ENCODE results near the gene TIMM23B.
"Not testable (repeated sequence)": the region's sequence is repeated elsewhere in the genome, so short reads cannot be mapped to it uniquely, and the experiment has no call there.

Gene TIMM23B

GRCh38 chr10:49977756-49978155, 35.9 kb downstream of the TIMM23B start:
- not testable (repeated sequence) for H3K4me3 ChIP-seq (ENCODE audit: insufficient read depth, low read depth, low read length); H3K36me3 ChIP-seq (ENCODE audit: control insufficient read depth, insufficient read depth, low read length); H3K27ac ChIP-seq (ENCODE audit: insufficient read depth, low read depth, low read length, poor library complexity, severe bottlenecking); H3K27me3 ChIP-seq (ENCODE audit: control insufficient read depth, insufficient read depth, low read length, poor library complexity, severe bottlenecking); H3K4me1 ChIP-seq (ENCODE audit: control insufficient read depth, insufficient read depth, low read length); H3K9me3 ChIP-seq (ENCODE audit: control insufficient read depth, low read length)
- 94 to 98% methylated on average over 3 of the region's 3 CpGs for WGBS, 2 experiments

DNA sequence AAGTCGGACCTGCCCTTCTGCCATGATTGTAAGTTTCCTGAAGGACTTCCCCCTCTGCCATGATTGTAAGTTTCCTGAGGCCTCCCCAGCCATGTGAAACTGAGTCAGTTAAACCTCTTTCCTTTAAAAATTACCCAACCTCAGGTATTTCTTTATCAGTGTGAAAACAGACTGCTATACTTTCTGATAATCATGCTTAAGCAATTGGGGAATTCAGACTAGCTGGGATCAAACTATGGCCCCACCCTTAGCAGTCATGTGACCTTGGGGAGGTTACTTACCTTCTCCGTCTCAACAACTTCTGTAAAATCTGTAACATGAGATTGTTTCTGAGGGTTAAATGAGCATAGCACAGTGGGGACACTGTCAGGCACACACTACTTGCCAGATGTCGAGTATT, 45.4 kb downstream of the TIMM23B start:
- H3K4me3 ChIP-seq (ENCODE audit: insufficient read depth, low read depth, low read length); H3K4me1 ChIP-seq (ENCODE audit: control insufficient read depth, insufficient read depth, low read length); H3K36me3 ChIP-seq (ENCODE audit: control insufficient read depth, insufficient read depth, low read length); H3K9me3 ChIP-seq (ENCODE audit: control insufficient read depth, low read length); H3K27me3 ChIP-seq (ENCODE audit: control insufficient read depth, insufficient read depth, low read length, poor library complexity, severe bottlenecking); H3K27ac ChIP-seq (ENCODE audit: insufficient read depth, low read depth, low read length, poor library complexity, severe bottlenecking): not testable (repeated sequence)
- 85 to 97% methylated on average over 1 of the region's 3 CpGs for WGBS, 2 experiments

DNA sequence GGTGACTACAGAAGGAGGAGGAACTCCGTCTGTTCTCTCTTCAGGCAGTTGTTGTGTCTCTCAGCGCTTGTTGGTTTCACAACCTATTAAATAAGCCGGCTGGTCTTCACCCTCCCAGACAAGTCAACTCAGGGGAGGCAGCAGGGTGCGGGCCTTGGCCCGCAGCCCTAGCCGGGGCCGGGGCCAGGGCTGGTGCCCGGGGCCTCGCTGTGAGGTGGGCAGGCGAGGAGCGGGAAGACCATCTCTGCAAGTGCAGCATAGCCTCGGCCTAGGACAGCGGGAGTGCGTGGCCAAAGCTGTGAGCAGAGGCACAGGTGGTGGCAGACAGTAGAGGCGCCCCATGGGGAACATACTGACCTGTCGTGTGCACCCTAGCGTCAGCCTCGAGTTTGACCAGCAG, 46.5 kb downstream of the TIMM23B start, which contains the start of gene AGAP6:
Gene AGAP6 (plus strand): TSS at position 31 of the 400 bp plus-strand sequence. CDS start 310 bp downstream, at position 341.
- not testable (repeated sequence) for H3K4me1 ChIP-seq (ENCODE audit: control insufficient read depth, insufficient read depth, low read length); H3K9me3 ChIP-seq (ENCODE audit: control insufficient read depth, low read length); H3K4me3 ChIP-seq (ENCODE audit: insufficient read depth, low read depth, low read length); H3K27me3 ChIP-seq (ENCODE audit: control insufficient read depth, insufficient read depth, low read length, poor library complexity, severe bottlenecking); H3K36me3 ChIP-seq (ENCODE audit: control insufficient read depth, insufficient read depth, low read length); H3K27ac ChIP-seq (ENCODE audit: insufficient read depth, low read depth, low read length, poor library complexity, severe bottlenecking)
- WGBS, 2 experiments = 94 to 98% methylated on average over 10 to 11 of the region's 18 CpGs

GRCh38 chr10:49995321-49995720, 53.5 kb downstream of the TIMM23B start:
- H3K9me3 ChIP-seq (ENCODE audit: control insufficient read depth, low read length); H3K4me1 ChIP-seq (ENCODE audit: control insufficient read depth, insufficient read depth, low read length); H3K4me3 ChIP-seq (ENCODE audit: insufficient read depth, low read depth, low read length); H3K36me3 ChIP-seq (ENCODE audit: control insufficient read depth, insufficient read depth, low read length); H3K27ac ChIP-seq (ENCODE audit: insufficient read depth, low read depth, low read length, poor library complexity, severe bottlenecking); H3K27me3 ChIP-seq (ENCODE audit: control insufficient read depth, insufficient read depth, low read length, poor library complexity, severe bottlenecking): not testable (repeated sequence)
- 87 to 100% methylated on average over 1 to 4 of the region's 5 CpGs for WGBS, 2 experiments

GRCh38 chr10:50014024-50014423, 72.2 kb downstream of the TIMM23B start:
- H3K27ac ChIP-seq (ENCODE audit: insufficient read depth, low read depth, low read length, poor library complexity, severe bottlenecking); H3K4me3 ChIP-seq (ENCODE audit: insufficient read depth, low read depth, low read length); H3K27me3 ChIP-seq (ENCODE audit: control insufficient read depth, insufficient read depth, low read length, poor library complexity, severe bottlenecking); H3K4me1 ChIP-seq (ENCODE audit: control insufficient read depth, insufficient read depth, low read length); H3K36me3 ChIP-seq (ENCODE audit: control insufficient read depth, insufficient read depth, low read length); H3K9me3 ChIP-seq (ENCODE audit: control insufficient read depth, low read length): not testable (repeated sequence)
- WGBS, 2 experiments = no CpG with 5 or more reads among the region's 7 CpGs

DNA sequence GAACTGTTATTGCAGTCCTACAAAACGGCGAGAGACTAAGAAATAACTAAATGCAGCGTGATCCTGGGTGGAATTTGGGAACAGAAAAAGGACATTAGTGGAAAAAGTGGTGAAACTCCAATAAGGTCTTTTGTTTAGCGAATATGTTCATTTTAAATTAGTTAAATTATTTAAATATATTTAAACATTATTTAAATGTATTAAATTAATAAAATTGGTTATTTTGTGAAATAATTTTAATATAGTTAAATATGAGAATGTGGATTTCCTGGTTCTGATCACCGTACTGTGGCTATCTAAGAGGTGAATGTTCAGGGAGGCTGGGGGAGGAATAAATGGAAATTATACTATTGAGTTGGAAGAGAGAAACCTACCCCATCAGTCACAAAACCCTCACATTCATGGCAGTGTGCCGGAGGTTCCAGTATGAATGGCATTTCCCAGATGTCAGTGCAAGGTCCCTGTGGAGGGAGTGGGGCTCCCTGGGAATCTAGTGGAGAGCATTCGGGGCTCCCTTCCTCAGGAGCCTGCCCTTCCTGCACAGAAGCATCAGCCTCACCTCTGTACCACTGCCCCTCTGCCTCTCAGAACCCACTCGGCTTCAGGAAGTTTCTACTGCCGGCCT, 73.9 kb downstream of the TIMM23B start:
- not testable (repeated sequence) for H3K27ac ChIP-seq (ENCODE audit: insufficient read depth, low read depth, low read length, poor library complexity, severe bottlenecking); H3K4me3 ChIP-seq (ENCODE audit: insufficient read depth, low read depth, low read length); H3K27me3 ChIP-seq (ENCODE audit: control insufficient read depth, insufficient read depth, low read length, poor library complexity, severe bottlenecking); H3K4me1 ChIP-seq (ENCODE audit: control insufficient read depth, insufficient read depth, low read length); H3K9me3 ChIP-seq (ENCODE audit: control insufficient read depth, low read length); H3K36me3 ChIP-seq (ENCODE audit: control insufficient read depth, insufficient read depth, low read length)
- whole genome bisulfite sequencing, 2 experiments = 79 to 83% methylated on average over 2 to 4 of the region's 9 CpGs

DNA sequence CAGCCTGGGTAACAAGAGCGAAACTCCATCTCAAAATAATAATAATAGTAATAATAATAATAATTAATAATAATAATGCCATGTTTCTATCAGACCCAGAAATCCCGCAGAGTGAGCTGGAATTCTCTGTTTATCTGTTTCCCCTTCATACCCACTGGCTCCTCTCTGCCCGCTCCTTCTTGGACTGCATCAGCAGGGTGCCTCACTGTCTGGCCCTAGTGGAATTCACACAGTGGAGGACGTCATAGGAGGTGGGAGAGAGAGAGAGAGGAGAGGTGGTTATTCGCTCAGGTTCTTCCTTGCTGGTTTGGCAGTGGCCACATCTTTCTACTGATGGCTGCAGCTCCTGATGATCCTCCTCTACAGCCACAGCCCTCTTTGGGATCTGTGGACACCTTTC, 75.1 kb downstream of the TIMM23B start:
- H3K4me3 ChIP-seq (ENCODE audit: insufficient read depth, low read depth, low read length); H3K9me3 ChIP-seq (ENCODE audit: control insufficient read depth, low read length); H3K27ac ChIP-seq (ENCODE audit: insufficient read depth, low read depth, low read length, poor library complexity, severe bottlenecking); H3K27me3 ChIP-seq (ENCODE audit: control insufficient read depth, insufficient read depth, low read length, poor library complexity, severe bottlenecking); H3K36me3 ChIP-seq (ENCODE audit: control insufficient read depth, insufficient read depth, low read length); H3K4me1 ChIP-seq (ENCODE audit: control insufficient read depth, insufficient read depth, low read length): not testable (repeated sequence)
- 71 to 83% methylated on average over 3 of the region's 5 CpGs for WGBS, 2 experiments

GRCh38 chr10:50017646-50018045, 75.8 kb downstream of the TIMM23B start:
- not testable (repeated sequence) for H3K4me3 ChIP-seq (ENCODE audit: insufficient read depth, low read depth, low read length); H3K27me3 ChIP-seq (ENCODE audit: control insufficient read depth, insufficient read depth, low read length, poor library complexity, severe bottlenecking); H3K4me1 ChIP-seq (ENCODE audit: control insufficient read depth, insufficient read depth, low read length); H3K9me3 ChIP-seq (ENCODE audit: control insufficient read depth, low read length); H3K27ac ChIP-seq (ENCODE audit: insufficient read depth, low read depth, low read length, poor library complexity, severe bottlenecking); H3K36me3 ChIP-seq (ENCODE audit: control insufficient read depth, insufficient read depth, low read length)
- WGBS, 2 experiments = 82 to 91% methylated on average over 5 of the region's 5 CpGs

GRCh38 chr10:50019279-50019678, 77.4 kb downstream of the TIMM23B start:
- H3K27me3 ChIP-seq (ENCODE audit: control insufficient read depth, insufficient read depth, low read length, poor library complexity, severe bottlenecking); H3K36me3 ChIP-seq (ENCODE audit: control insufficient read depth, insufficient read depth, low read length); H3K4me1 ChIP-seq (ENCODE audit: control insufficient read depth, insufficient read depth, low read length); H3K27ac ChIP-seq (ENCODE audit: insufficient read depth, low read depth, low read length, poor library complexity, severe bottlenecking); H3K9me3 ChIP-seq (ENCODE audit: control insufficient read depth, low read length); H3K4me3 ChIP-seq (ENCODE audit: insufficient read depth, low read depth, low read length): not testable (repeated sequence)
- 89 to 93% methylated on average over 3 of the region's 3 CpGs for WGBS, 2 experiments

DNA sequence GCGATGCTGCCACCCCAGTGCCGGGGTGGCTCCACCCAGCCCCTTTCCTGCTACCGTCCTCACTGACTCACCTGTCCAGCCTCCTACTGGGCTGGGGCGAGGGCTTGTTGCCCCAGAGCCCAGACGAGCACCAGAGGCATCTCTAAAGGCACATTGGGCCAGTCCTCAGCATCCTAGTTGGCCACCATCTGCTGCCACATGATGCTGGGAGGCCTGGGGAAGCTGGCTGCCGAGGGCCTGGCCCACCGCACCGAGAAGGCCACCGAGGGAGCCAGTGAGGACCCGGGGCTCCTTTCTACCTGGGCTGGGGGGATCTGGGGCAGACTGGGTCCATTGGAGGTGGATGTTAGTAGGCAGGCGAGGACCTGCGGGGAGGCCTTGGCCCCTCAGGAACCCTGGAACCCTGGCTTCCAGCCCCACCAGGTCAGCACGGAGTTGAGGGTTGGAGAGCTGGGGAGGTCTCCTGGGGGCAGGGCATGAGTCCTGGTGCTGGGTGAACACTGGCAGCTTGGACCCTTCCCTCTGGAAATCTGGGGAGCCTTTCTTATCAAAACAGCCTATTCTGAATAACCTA, 78.7 kb downstream of the TIMM23B start:
- H3K27ac ChIP-seq (ENCODE audit: insufficient read depth, low read depth, low read length, poor library complexity, severe bottlenecking); H3K27me3 ChIP-seq (ENCODE audit: control insufficient read depth, insufficient read depth, low read length, poor library complexity, severe bottlenecking); H3K36me3 ChIP-seq (ENCODE audit: control insufficient read depth, insufficient read depth, low read length); H3K4me3 ChIP-seq (ENCODE audit: insufficient read depth, low read depth, low read length); H3K4me1 ChIP-seq (ENCODE audit: control insufficient read depth, insufficient read depth, low read length); H3K9me3 ChIP-seq (ENCODE audit: control insufficient read depth, low read length): not testable (repeated sequence)
- 90% methylated on average over 9 to 13 of the region's 13 CpGs for WGBS, 2 experiments

DNA sequence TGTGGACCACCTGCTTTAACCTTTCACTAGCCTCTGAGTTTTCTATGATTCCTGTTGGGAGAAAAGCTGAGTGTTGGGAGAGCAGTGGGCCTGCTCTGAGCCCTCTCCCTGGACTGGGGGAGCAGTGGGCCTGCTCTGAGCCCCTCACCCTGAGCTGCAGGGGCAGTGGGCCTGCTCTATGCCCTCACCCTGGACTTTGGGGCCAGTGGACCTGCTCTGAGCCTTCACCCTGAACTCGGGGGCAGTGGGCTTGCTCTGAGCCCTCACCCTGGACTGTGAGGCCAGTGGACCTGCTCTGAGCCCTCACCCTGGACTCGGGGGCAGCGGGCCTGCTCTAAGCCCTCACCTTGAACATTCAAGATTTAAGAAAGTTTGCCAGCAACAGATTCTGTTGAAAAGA, 79.8 kb downstream of the TIMM23B start:
- Histone ChIP-seq H3K36me3 (ENCODE audit: control insufficient read depth, insufficient read depth, low read length) (no peaks in the 10 kb centered on the region), H3K4me3 (ENCODE audit: insufficient read depth, low read depth, low read length) (no peak overlapping the region), H3K27me3 (ENCODE audit: control insufficient read depth, insufficient read depth, low read length, poor library complexity, severe bottlenecking) (no peaks in the 10 kb centered on the region), H3K9me3 (ENCODE audit: control insufficient read depth, low read length) (no peaks in the 10 kb centered on the region), H3K27ac (ENCODE audit: insufficient read depth, low read depth, low read length, poor library complexity, severe bottlenecking) (no peak overlapping the region), H3K4me1 (ENCODE audit: control insufficient read depth, insufficient read depth, low read length) (no peaks in the 10 kb centered on the region)
- WGBS, 2 experiments = 92 to 93% methylated on average over 3 of the region's 3 CpGs

Measured in ectodermal cell (in vitro differentiated cells).